CD4-positive, alpha-beta T cell (primary cell): ENCODE data around the gene FGF4. TPM values are rescaled to one million over a fixed set of nuclear protein-coding genes. Genes with fewer than 3 reads are reported as not detected.

Experiments used
- ATAC-seq: fragments of 200-7000 bp; cut with Tn5 transposase; one replicate; pipeline ENCODE4 v1.10.0; 2022; ENCODE audit warnings: mild to moderate bottlenecking; ENCODE audit not compliant: poor library complexity
- CTCF ChIA-PET: fragments of 350-600 bp; sonication (Branson Sonifier 250); formaldehyde crosslinking; loops from one replicate; lab custom pipeline; 2021; ENCODE audit warnings: antibody characterized with exemption, inconsistent platforms; lab: Charles Lee
- POLR2A ChIA-PET: fragments of 350-600 bp; sonication (Branson Sonifier 250); formaldehyde crosslinking; loops from one replicate; lab custom pipeline; 2021; ENCODE audit warnings: antibody characterized with exemption, inconsistent platforms; lab: Charles Lee
- DNase-seq, 14 experiments: peaks; one replicate each; pipeline ENCODE4 v3.0.0-alpha.2; 2013 to 2020; ENCODE audit warnings: mixed read lengths in 2 of 14
- H3K27ac ChIP-seq, 2 donors: one replicate each; pipeline versions ENCODE4 v1.5.1 to v1.7.0; 2013; ENCODE audit warnings: low read length in 2 of 2, low read depth in 1 of 2, mild to moderate bottlenecking in 1 of 2
- H3K27me3 ChIP-seq, 2 experiments: 1 replicate in 1 of 2; 2 replicates in 1 of 2; pipeline versions ENCODE4 v1.6.1 to v1.7.0; 2013; ENCODE audit warnings: low read length in 2 of 2, control low read depth in 1 of 2, mild to moderate bottlenecking in 1 of 2, moderate library complexity in 1 of 2; ENCODE audit not compliant: insufficient read depth in 2 of 2, control insufficient read depth in 1 of 2
- H3K36me3 ChIP-seq: one replicate; pipeline ENCODE4 v1.6.1; 2013; ENCODE audit warnings: low read length, control low read depth; ENCODE audit not compliant: insufficient read depth
- H3K4me1 ChIP-seq: one replicate; pipeline ENCODE4 v1.6.1; 2013; ENCODE audit warnings: low read length, control low read depth; ENCODE audit not compliant: insufficient read depth
- H3K4me3 ChIP-seq: one replicate; pipeline ENCODE4 v1.5.1; 2013; ENCODE audit warnings: mild to moderate bottlenecking, low read length, moderate library complexity
- H3K9me3 ChIP-seq, 2 experiments: 1 replicate in 1 of 2; 2 replicates in 1 of 2; pipeline versions ENCODE4 v1.6.1 to v1.7.0; 2013; ENCODE audit warnings: low read length in 2 of 2, mild to moderate bottlenecking in 2 of 2, control low read depth in 1 of 2, moderate library complexity in 1 of 2; ENCODE audit not compliant: control insufficient read depth in 1 of 2, insufficient read depth in 1 of 2
- H3K27ac Mint-ChIP-seq: one replicate; pipeline ENCODE4 v1.8.0; 2020; ENCODE audit warnings: mixed read lengths
- H3K27me3 Mint-ChIP-seq: one replicate; pipeline ENCODE4 v1.8.0; 2021; ENCODE audit warnings: mixed read lengths
- H3K36me3 Mint-ChIP-seq: one replicate; pipeline ENCODE4 v1.8.0; 2021; ENCODE audit warnings: low read depth, mixed read lengths
- H3K4me1 Mint-ChIP-seq: one replicate; pipeline ENCODE4 v1.8.0; 2021; ENCODE audit warnings: low read depth, mixed read lengths
- H3K4me3 Mint-ChIP-seq: one replicate; pipeline ENCODE4 v1.8.0; 2020; ENCODE audit warnings: mild to moderate bottlenecking, mixed read lengths
- H3K9me3 Mint-ChIP-seq: one replicate; pipeline ENCODE4 v1.8.0; 2020; ENCODE audit warnings: mixed read lengths
- CTCF ChIP-seq: fragments of 200-600 bp; IDR thresholded peaks from one replicate; pipeline ENCODE4 v1.8.0; 2022; ENCODE audit warnings: antibody characterized with exemption, mild to moderate bottlenecking
- intact Hi-C, 2 experiments: fragments of 100-400 bp; cut with DNase I in 1 of 2; cut with micrococcal nuclease in 1 of 2; formaldehyde crosslinking; loops; one replicate each; pipeline versions ENCODE4 v1.15.1 to v1.9.0; 2023 to 2025; cut with DNase I, micrococcal nuclease
- total RNA-seq, 174 experiments: library from RNA in 2 of 174; stranded (reverse) in 2 of 174; gene quantifications; one replicate each; pipeline ENCODE4 v1.2.3 and lab custom pipeline; 2021 to 2026

The FGF4 gene
- total RNA-seq, 2 experiments from 2014 or later: not detected

DNA sequence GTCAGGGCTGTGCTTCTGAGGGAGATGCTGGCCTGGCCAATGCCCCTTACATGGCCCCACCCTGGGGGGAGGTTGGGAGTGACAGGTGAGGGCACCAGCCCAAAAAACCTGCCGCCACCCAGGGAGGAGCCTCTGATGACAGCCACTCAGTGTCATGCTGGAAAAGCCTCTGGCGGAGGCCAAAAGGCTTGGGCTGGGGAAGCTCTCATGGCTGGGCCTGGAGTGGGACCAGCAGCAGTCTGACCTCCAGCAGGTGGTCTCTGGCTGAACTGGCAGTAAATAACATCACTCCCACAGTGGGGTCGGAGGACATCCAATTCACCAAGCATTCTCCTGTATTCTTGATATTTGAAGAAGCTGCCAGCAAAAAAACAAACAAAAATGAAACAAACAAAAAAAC is 24.0 kb upstream of the FGF4 start:
- ChIA-PET CTCF (no interaction called here), POLR2A (no interaction called here)
- Mint-ChIP-seq H3K27me3 (no peaks in the 10 kb centered on the region), H3K9me3 (no peaks in the 10 kb centered on the region), H3K27ac (no peak overlapping the region), H3K36me3 (no peaks in the 10 kb centered on the region), H3K4me1 (no peaks in the 10 kb centered on the region), H3K4me3 (no peak overlapping the region)
- no peak for DNase-seq
- Histone ChIP-seq H3K36me3 (no peaks in the 10 kb centered on the region), H3K27ac (no peak overlapping the region), H3K4me3 (no peak overlapping the region), H3K27me3 (peaks cover 0 to 4% of the 10 kb centered on the region in 2 experiments), H3K9me3 (peaks cover 0 to 22% of the 10 kb centered on the region in 2 experiments), H3K4me1 (no peaks in the 10 kb centered on the region)
- intact Hi-C loops: no loop called here
- no peak for ATAC-seq
- no peak for TF ChIP-seq CTCF

GRCh38 chr11:69797737-69798528 is 22.8 kb upstream of the FGF4 start:
- TF ChIP-seq CTCF: no peak
- Mint-ChIP-seq H3K36me3 (no peaks in the 10 kb centered on the region), H3K9me3 (no peaks in the 10 kb centered on the region), H3K27me3 (no peaks in the 10 kb centered on the region), H3K4me3 (no peak overlapping the region), H3K27ac (no peak overlapping the region), H3K4me1 (no peaks in the 10 kb centered on the region)
- Histone ChIP-seq H3K4me1 (no peaks in the 10 kb centered on the region), H3K9me3 (peaks cover 0 to 22% of the 10 kb centered on the region in 2 experiments), H3K4me3 (no peak overlapping the region), H3K27me3 (peaks cover 0 to 4% of the 10 kb centered on the region in 2 experiments), H3K27ac (no peak overlapping the region), H3K36me3 (no peaks in the 10 kb centered on the region)
- ATAC-seq (no peak), DNase-seq (no peak)
- ChIA-PET POLR2A (no interaction called here), CTCF (no interaction called here)
- intact Hi-C loops: no loop called here

GRCh38 chr11:69797156-69797555 is 22.0 kb upstream of the FGF4 start:
- H3K4me3 Mint-ChIP-seq: no peak overlapping the region
- ChIA-PET CTCF (no interaction called here), POLR2A (no interaction called here)
- Histone ChIP-seq H3K4me1 (no peaks in the 10 kb centered on the region), H3K27me3 (peaks cover 0 to 4% of the 10 kb centered on the region in 2 experiments), H3K36me3 (no peaks in the 10 kb centered on the region), H3K9me3 (peaks cover 0 to 22% of the 10 kb centered on the region in 2 experiments), H3K27ac (no peak overlapping the region), H3K4me3 (no peak overlapping the region)
- ATAC-seq: no peak
- H3K27me3 Mint-ChIP-seq: no peaks in the 10 kb centered on the region
- DNase-seq: no peak
- intact Hi-C loops: no loop called here
- H3K36me3 Mint-ChIP-seq: no peaks in the 10 kb centered on the region
- TF ChIP-seq CTCF: no peak
- no peaks in the 10 kb centered on the region for H3K9me3 Mint-ChIP-seq
- no peaks in the 10 kb centered on the region for H3K4me1 Mint-ChIP-seq
- no peak overlapping the region for H3K27ac Mint-ChIP-seq
